MM.1S (cell line): ENCODE results near the gene ALDH16A1.

Experiments used
- DNase-seq: peaks from one replicate; pipeline ENCODE4 v3.0.0-alpha.2; 2015
- H2AFZ ChIP-seq: fragments of 300-600 bp; sonication (generic); 2 replicates; pipeline ENCODE4 v1.6.0; 2016; ENCODE audit warnings: antibody characterized with exemption, low read length
- H3F3A ChIP-seq: fragments of 300-600 bp; sonication (generic); 2 replicates; pipeline ENCODE4 v1.6.1; 2016; ENCODE audit warnings: mild to moderate bottlenecking, antibody characterized with exemption, low read length, moderate library complexity, mixed read lengths; ENCODE audit not compliant: insufficient read depth
- H3K27ac ChIP-seq: fragments of 300-600 bp; sonication (generic); 2 replicates; pipeline ENCODE4 v1.5.1; 2016; ENCODE audit warnings: mild to moderate bottlenecking, low read length
- H3K27me3 ChIP-seq: fragments of 300-600 bp; sonication (generic); replicated peaks from 2 replicates; pipeline ENCODE4 v1.6.0; 2016; ENCODE audit warnings: low read length; ENCODE audit not compliant: insufficient read depth
- H3K36me3 ChIP-seq: fragments of 300-600 bp; sonication (generic); replicated peaks from 2 replicates; pipeline ENCODE4 v1.6.1; 2016; ENCODE audit warnings: mild to moderate bottlenecking, low read length, mixed read lengths; ENCODE audit not compliant: insufficient read depth
- H3K4me1 ChIP-seq: fragments of 300-600 bp; sonication (generic); 2 replicates; pipeline ENCODE4 v1.6.1; 2016; ENCODE audit warnings: low read length, mixed read lengths
- H3K4me2 ChIP-seq: fragments of 300-600 bp; sonication (generic); 2 replicates; pipeline ENCODE4 v1.6.0; 2016; ENCODE audit warnings: low read depth, low read length
- H3K4me3 ChIP-seq: fragments of 300-600 bp; sonication (generic); 2 replicates; pipeline ENCODE4 v1.5.1; 2016; ENCODE audit warnings: low read length, mixed read lengths
- H3K79me2 ChIP-seq: fragments of 300-600 bp; sonication (generic); 2 replicates; pipeline ENCODE4 v1.6.1; 2016; ENCODE audit warnings: mixed run types, low read length, mixed read lengths
- H3K9ac ChIP-seq: fragments of 300-600 bp; sonication (generic); 2 replicates; pipeline ENCODE4 v1.6.1; 2016; ENCODE audit warnings: low read length, mixed read lengths
- H3K9me2 ChIP-seq: fragments of 300-600 bp; sonication (generic); replicated peaks from 2 replicates; pipeline ENCODE4 v1.6.1; 2016; ENCODE audit warnings: mild to moderate bottlenecking, low read length, mixed read lengths; ENCODE audit not compliant: insufficient read depth
- H3K9me3 ChIP-seq: fragments of 300-600 bp; sonication (generic); replicated peaks from 2 replicates; pipeline ENCODE4 v1.6.1; 2016; ENCODE audit warnings: mild to moderate bottlenecking, low read length, mixed read lengths; ENCODE audit not compliant: insufficient read depth
- H4K20me1 ChIP-seq: fragments of 300-600 bp; sonication (generic); 2 replicates; pipeline ENCODE4 v1.6.1; 2016; ENCODE audit warnings: mild to moderate bottlenecking, low read length, moderate library complexity, mixed read lengths; ENCODE audit not compliant: insufficient read depth
- CTCF ChIP-seq: fragments of 300-600 bp; sonication (generic); IDR thresholded peaks from 2 replicates; pipeline ENCODE4 v1.5.1; 2016; ENCODE audit warnings: antibody characterized with exemption, low read length, mixed read lengths
- EZH2 ChIP-seq: fragments of 300-600 bp; sonication (generic); optimal IDR thresholded peaks from 2 replicates; pipeline ENCODE3; 2017; ENCODE audit warnings: low read depth, mild to moderate bottlenecking, antibody characterized with exemption, low read length, mixed read lengths
- EZH2phosphoT487 ChIP-seq: fragments of 300-600 bp; sonication (generic); IDR thresholded peaks from 2 replicates; pipeline ENCODE4 v1.6.1; 2018; ENCODE audit warnings: antibody characterized with exemption, low read length

The ALDH16A1 gene

GRCh38 chr19:49492573-49493405, 39.8 kb downstream of the ALDH16A1 start:
- Histone ChIP-seq H3K9ac (no peak overlapping the region), H3K4me1 (peaks cover 8% of the 10 kb centered on the region), H3K79me2 (peaks cover 43% of the 10 kb centered on the region), H3K9me3 (no peaks in the 10 kb centered on the region), H3K27ac (peak overlapping the region; percentile 7; the same call in 1 of the 2 replicates), H3K36me3 (peaks cover 28% of the 10 kb centered on the region), H3K4me3 (no peak overlapping the region), H3K27me3 (no peaks in the 10 kb centered on the region), H3F3A (peaks cover 89% of the 10 kb centered on the region), H4K20me1 (peaks cover 23% of the 10 kb centered on the region), H3K9me2 (no peaks in the 10 kb centered on the region), H2AFZ (no peak overlapping the region), H3K4me2 (no peak overlapping the region)
- no peak for TF ChIP-seq CTCF
- no peak for TF ChIP-seq EZH2phosphoT487
- no peak for TF ChIP-seq EZH2
- peak; percentile 26 for DNase-seq

DNA sequence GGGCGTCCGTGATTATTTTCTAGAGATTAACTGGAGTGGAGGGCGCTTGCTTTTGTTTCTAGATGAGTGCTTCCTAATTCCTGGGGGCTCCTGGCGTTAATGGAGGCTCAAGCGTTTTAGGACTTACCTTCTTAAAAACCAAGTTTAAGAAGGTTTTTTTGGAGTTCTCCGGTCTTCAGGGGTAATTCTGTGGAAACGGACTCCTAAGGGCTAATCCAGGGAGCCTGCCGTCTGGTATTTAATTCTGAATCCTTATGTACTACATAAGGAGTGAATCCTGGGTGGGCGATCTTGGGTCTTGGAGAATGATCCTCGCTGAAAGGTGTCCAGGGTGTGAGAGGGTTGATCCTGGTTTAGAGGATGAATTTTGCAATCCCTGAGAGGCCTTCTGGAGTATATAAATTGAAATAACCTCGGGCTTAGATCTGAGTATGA, 43.6 kb downstream of the ALDH16A1 start:
- TF ChIP-seq EZH2phosphoT487 (no peak), EZH2 (no peak), CTCF (no peak)
- H3K9me3 ChIP-seq, result no peaks in the 10 kb centered on the region
- DNase-seq, result no peak
- peak overlapping the region; percentile 83 for H3K4me2 ChIP-seq
- peaks cover 19% of the 10 kb centered on the region for H3K36me3 ChIP-seq
- no peak overlapping the region for H2AFZ ChIP-seq
- no peaks in the 10 kb centered on the region for H3K9me2 ChIP-seq
- peak overlapping the region; percentile 99 for H3K9ac ChIP-seq
- H3K4me1 ChIP-seq, result peaks cover 38% of the 10 kb centered on the region
- peak overlapping the region; percentile 97 for H3K4me3 ChIP-seq
- peaks cover 8% of the 10 kb centered on the region; the same call in 1 of the 2 replicates for H4K20me1 ChIP-seq
- H3F3A ChIP-seq, result peaks cover 89% of the 10 kb centered on the region
- peak overlapping the region; percentile 79 for H3K27ac ChIP-seq
- H3K79me2 ChIP-seq, result peaks cover 31% of the 10 kb centered on the region
- no peaks in the 10 kb centered on the region for H3K27me3 ChIP-seq

- Histone ChIP-seq H3K27ac (peak overlapping the region; percentile 79), H2AFZ (no peak overlapping the region), H3K9ac (peak overlapping the region; percentile 99), H3K27me3 (no peaks in the 10 kb centered on the region), H3K9me3 (no peaks in the 10 kb centered on the region), H4K20me1 (peaks cover 8% of the 10 kb centered on the region; the same call in 1 of the 2 replicates), H3F3A (peaks cover 86% of the 10 kb centered on the region), H3K4me3 (peak overlapping the region; percentile 97), H3K4me1 (peaks cover 38% of the 10 kb centered on the region), H3K36me3 (peaks cover 19% of the 10 kb centered on the region), H3K79me2 (peaks cover 31% of the 10 kb centered on the region), H3K4me2 (peak overlapping the region; percentile 83), H3K9me2 (no peaks in the 10 kb centered on the region)
- no peak for TF ChIP-seq EZH2
- no peak for TF ChIP-seq EZH2phosphoT487
- peak; percentile 62 for DNase-seq
These were observed 44.2 kb downstream of the ALDH16A1 start for GRCh38 chr19:49497047-49497788.
